ENCODE results near the gene SAP30L. TPM values are rescaled to one million over a fixed set of nuclear protein-coding genes. Genes with fewer than 3 reads are reported as not detected.

Gene SAP30L
- total RNA-seq, 2 donors from 2014 or later: 27.7 to 40.3 TPM

DNA sequence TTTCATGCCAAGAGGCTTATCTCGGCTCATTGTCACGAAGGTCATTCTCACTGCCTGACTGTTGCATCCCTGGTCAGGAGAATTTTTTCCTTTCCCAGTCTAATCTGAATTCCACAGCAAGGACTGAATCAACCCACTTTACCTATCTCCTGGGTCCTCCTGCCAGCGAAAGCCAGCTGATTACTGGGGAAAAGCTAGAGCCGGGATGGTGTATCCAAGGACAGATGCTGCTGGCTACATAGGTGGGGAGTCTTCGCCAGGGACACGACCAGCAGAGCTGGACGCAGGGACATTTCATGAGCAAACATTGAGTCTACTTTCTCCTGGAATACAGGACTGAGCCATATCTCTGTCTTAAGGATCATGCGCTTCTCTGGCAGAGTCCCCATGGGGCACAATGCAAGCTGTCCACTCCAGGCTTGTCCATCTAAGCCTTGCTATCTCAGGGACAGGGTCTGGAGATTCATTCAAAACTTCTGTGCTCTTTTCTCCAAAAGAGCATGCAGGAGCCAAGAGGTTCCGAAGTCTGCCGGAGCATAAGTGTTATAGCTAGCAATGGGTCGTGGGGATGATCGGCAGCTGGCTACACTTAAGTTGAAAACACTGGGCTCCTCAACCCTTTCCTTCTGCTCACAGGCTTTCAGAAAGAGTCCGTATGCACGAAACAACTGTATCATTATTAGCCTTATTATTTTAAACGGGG lies 38.7 kb downstream of the SAP30L start:
- Mint-ChIP-seq H3K4me1 (peaks cover 45% of the 10 kb centered on the region), H3K36me3 (ENCODE audit: low read depth) (no peaks in the 10 kb centered on the region), H3K9me3 (no peaks in the 10 kb centered on the region), H3K27ac (no peak overlapping the region), H3K27me3 (ENCODE audit: insufficient read depth) (peaks cover 95% of the 10 kb centered on the region), H3K4me3 (peak overlapping the region; percentile 18)
- TF ChIP-seq, protein P1, sequence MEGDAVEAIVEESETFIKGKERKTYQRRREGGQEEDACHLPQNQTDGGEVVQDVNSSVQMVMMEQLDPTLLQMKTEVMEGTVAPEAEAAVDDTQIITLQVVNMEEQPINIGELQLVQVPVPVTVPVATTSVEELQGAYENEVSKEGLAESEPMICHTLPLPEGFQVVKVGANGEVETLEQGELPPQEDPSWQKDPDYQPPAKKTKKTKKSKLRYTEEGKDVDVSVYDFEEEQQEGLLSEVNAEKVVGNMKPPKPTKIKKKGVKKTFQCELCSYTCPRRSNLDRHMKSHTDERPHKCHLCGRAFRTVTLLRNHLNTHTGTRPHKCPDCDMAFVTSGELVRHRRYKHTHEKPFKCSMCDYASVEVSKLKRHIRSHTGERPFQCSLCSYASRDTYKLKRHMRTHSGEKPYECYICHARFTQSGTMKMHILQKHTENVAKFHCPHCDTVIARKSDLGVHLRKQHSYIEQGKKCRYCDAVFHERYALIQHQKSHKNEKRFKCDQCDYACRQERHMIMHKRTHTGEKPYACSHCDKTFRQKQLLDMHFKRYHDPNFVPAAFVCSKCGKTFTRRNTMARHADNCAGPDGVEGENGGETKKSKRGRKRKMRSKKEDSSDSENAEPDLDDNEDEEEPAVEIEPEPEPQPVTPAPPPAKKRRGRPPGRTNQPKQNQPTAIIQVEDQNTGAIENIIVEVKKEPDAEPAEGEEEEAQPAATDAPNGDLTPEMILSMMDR (conservative IDR thresholded peaks at IDR 0.05): no peak
- peak overlapping the region; percentile 25 for H3K4me3 ChIP-seq (ENCODE audit: low read length)
- H3K36me3 ChIP-seq (ENCODE audit: control insufficient read depth, insufficient read depth, low read length): no peaks in the 10 kb centered on the region
- no peak for DNase-seq
- peaks cover 6% of the 10 kb centered on the region for H3K4me1 ChIP-seq (ENCODE audit: control insufficient read depth, insufficient read depth, low read length)
- H3K27ac ChIP-seq (ENCODE audit: low read depth, low read length): no peak overlapping the region
- WGBS, 2 experiments (ENCODE audit: insufficient coverage in 1 of 2, insufficient read length in 1 of 2): 6 to 7% methylated on average over 11 to 15 of the region's 15 CpGs
- H3K9ac ChIP-seq (ENCODE audit: extremely low read depth, low read length, poor library complexity, severe bottlenecking): no peak overlapping the region
- H3K9me3 ChIP-seq (ENCODE audit: control insufficient read depth, low read length): no peaks in the 10 kb centered on the region
- peaks cover 98% of the 10 kb centered on the region for H3K27me3 ChIP-seq (ENCODE audit: control insufficient read depth, insufficient read depth, low read length, poor library complexity, severe bottlenecking)

DNA sequence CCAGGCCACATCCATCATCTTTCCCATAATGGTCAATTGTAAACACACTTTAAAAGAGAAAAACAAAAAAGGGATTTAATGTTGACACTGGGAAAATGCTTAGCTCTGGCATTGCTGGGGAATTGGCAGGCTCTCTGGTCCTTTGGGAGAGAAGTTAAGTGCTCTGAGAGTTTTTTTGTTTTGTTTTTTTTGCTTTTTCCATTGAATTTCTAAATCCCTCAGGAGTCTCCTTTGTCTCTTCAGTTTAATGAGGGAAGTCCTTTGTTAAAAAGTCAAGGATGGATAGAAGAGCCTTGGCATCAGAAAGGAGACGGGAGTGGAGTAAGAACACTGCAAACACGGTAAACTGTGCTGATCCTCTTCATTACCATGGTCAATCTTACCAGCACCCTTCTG lies 39.3 kb downstream of the SAP30L start:
- no peaks in the 10 kb centered on the region for H3K9me3 Mint-ChIP-seq
- no peaks in the 10 kb centered on the region for H3K9me3 ChIP-seq (ENCODE audit: control insufficient read depth, low read length)
- H3K36me3 Mint-ChIP-seq (ENCODE audit: low read depth): no peaks in the 10 kb centered on the region
- no peak overlapping the region for H3K9ac ChIP-seq (ENCODE audit: extremely low read depth, low read length, poor library complexity, severe bottlenecking)
- H3K27me3 Mint-ChIP-seq (ENCODE audit: insufficient read depth): peaks cover 93% of the 10 kb centered on the region
- H3K4me3 Mint-ChIP-seq: no peak overlapping the region
- H3K4me1 Mint-ChIP-seq: peaks cover 42% of the 10 kb centered on the region
- H3K36me3 ChIP-seq (ENCODE audit: control insufficient read depth, insufficient read depth, low read length): no peaks in the 10 kb centered on the region
- H3K4me1 ChIP-seq (ENCODE audit: control insufficient read depth, insufficient read depth, low read length): peaks cover 3% of the 10 kb centered on the region
- peaks cover 94% of the 10 kb centered on the region for H3K27me3 ChIP-seq (ENCODE audit: control insufficient read depth, insufficient read depth, low read length, poor library complexity, severe bottlenecking)
- no peak overlapping the region for H3K27ac ChIP-seq (ENCODE audit: low read depth, low read length)
- no peak overlapping the region for H3K4me3 ChIP-seq (ENCODE audit: low read length)
- TF ChIP-seq, protein P1 (conservative IDR thresholded peaks at IDR 0.05): no peak
- no peak overlapping the region for H3K27ac Mint-ChIP-seq
- 0 to 16% methylated on average over 2 of the region's 2 CpGs for WGBS, 2 experiments (ENCODE audit: insufficient coverage in 1 of 2, insufficient read length in 1 of 2)
- DNase-seq: peak; percentile 31

DNA sequence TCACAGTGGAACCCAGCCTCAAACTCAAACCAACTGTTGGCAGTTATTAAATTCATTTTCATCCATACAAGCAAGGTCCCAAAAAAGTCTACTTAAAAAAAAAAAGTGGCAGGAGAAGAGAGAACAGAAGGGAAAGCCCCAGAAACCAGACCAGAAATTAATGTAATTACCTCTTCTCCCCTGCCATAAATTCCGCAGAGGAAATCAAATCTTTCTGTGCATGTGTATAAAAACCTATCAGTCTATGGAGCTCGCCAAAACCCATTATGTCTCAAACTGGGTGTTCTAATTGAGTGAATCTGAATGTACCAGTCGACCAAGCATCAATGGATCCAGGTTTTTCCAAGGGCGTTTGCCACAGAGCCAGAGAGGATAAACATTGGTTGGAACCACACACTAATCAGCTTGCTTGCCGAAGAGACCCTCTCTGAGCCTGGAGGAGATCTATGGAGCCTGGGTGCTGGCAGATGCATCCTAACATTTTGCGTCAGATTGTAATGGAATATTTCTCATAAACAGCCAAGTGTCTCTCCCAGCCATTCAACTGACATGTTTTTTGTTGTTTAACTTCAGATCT lies 40.1 kb downstream of the SAP30L start:
- no peaks in the 10 kb centered on the region for H3K36me3 ChIP-seq (ENCODE audit: control insufficient read depth, insufficient read depth, low read length)
- Mint-ChIP-seq H3K27ac (no peak overlapping the region), H3K27me3 (ENCODE audit: insufficient read depth) (peaks cover 91% of the 10 kb centered on the region), H3K9me3 (no peaks in the 10 kb centered on the region), H3K4me3 (no peak overlapping the region), H3K4me1 (peaks cover 39% of the 10 kb centered on the region), H3K36me3 (ENCODE audit: low read depth) (no peaks in the 10 kb centered on the region)
- WGBS, 2 experiments (ENCODE audit: insufficient coverage in 1 of 2, insufficient read length in 1 of 2): 22 to 28% methylated on average over 5 to 6 of the region's 6 CpGs
- TF ChIP-seq, protein P1 (conservative IDR thresholded peaks at IDR 0.05): no peak
- H3K27me3 ChIP-seq (ENCODE audit: control insufficient read depth, insufficient read depth, low read length, poor library complexity, severe bottlenecking): peaks cover 85% of the 10 kb centered on the region
- H3K9ac ChIP-seq (ENCODE audit: extremely low read depth, low read length, poor library complexity, severe bottlenecking): no peak overlapping the region
- no peak overlapping the region for H3K27ac ChIP-seq (ENCODE audit: low read depth, low read length)
- peak; percentile 41 for DNase-seq
- H3K4me3 ChIP-seq (ENCODE audit: low read length): no peak overlapping the region
- H3K9me3 ChIP-seq (ENCODE audit: control insufficient read depth, low read length): no peaks in the 10 kb centered on the region
- H3K4me1 ChIP-seq (ENCODE audit: control insufficient read depth, insufficient read depth, low read length): peaks cover 3% of the 10 kb centered on the region
